SK-N-SH (cell line): ENCODE measurements around the gene MRPS27. TPM values are rescaled to one million over a fixed set of nuclear protein-coding genes. Genes with fewer than 3 reads are reported as not detected.

Source experiments
- CTCF ChIA-PET: fragments of 300-600, 350-600 bp; formaldehyde crosslinking; extraction: SDS; loops from one replicate; lab custom pipeline; 2021; lab: Yijun Ruan, JAX
- POLR2A ChIA-PET: fragments of 350-600 bp; sonication (Branson Sonifier 250); formaldehyde crosslinking; extraction: SDS; loops from one replicate; lab custom pipeline; 2020; ENCODE audit warnings: antibody characterized with exemption, inconsistent platforms; lab: Yijun Ruan, JAX
- DNase-seq: peaks from one replicate; pipeline ENCODE4 v3.0.0; 2012
- H2AFZ ChIP-seq: fragments of 200-600 bp; sonication (generic); 2 replicates; pipeline ENCODE4 v1.8.1; 2016; ENCODE audit warnings: antibody characterized with exemption, mild to moderate bottlenecking, low read depth
- H3F3A ChIP-seq: fragments of 200-600 bp; sonication (generic); replicated peaks from 2 replicates; pipeline ENCODE3; 2016; ENCODE audit warnings: antibody characterized with exemption, mild to moderate bottlenecking; ENCODE audit not compliant: insufficient read depth
- H3K27ac ChIP-seq, 2 experiments: fragments of 200-500 bp in 1 of 2; fragments of 200-600 bp in 1 of 2; sonication (Bioruptor generic) in 1 of 2; sonication (generic), shearing (Covaris generic) in 1 of 2; 2 replicates each; pipeline versions ENCODE4 v1.5.1 to v1.6.1; 2014 to 2016; ENCODE audit warnings: low read depth in 2 of 2, inconsistent platforms in 1 of 2, low read length in 1 of 2, mild to moderate bottlenecking in 1 of 2, mixed read lengths in 1 of 2
- H3K27me3 ChIP-seq: fragments of 200-600 bp; sonication (generic), shearing (Covaris generic); 2 replicates; pipeline ENCODE4 v1.6.1; 2016; ENCODE audit warnings: mixed run types; ENCODE audit not compliant: insufficient read depth
- H3K36me3 ChIP-seq, 2 experiments: fragments of 200-500 bp in 1 of 2; fragments of 200-600 bp in 1 of 2; sonication (Bioruptor generic) in 1 of 2; sonication (generic) in 1 of 2; replicated peaks in 1 of 2; 2 replicates each; pipeline versions ENCODE3 to v1.5.1; 2014 to 2016; ENCODE audit warnings: low read length in 1 of 2, mild to moderate bottlenecking in 1 of 2; ENCODE audit not compliant: insufficient read depth in 2 of 2, control insufficient read depth in 1 of 2
- H3K4me1 ChIP-seq, 2 experiments: fragments of 200-500 bp in 1 of 2; fragments of 200-600 bp in 1 of 2; sonication (Bioruptor generic) in 1 of 2; sonication (generic), shearing (Covaris generic) in 1 of 2; 2 replicates each; pipeline versions ENCODE4 v1.5.1 to v1.6.1; 2014 to 2016; ENCODE audit warnings: low read depth in 1 of 2, low read length in 1 of 2, mixed run types in 1 of 2; ENCODE audit not compliant: insufficient read depth in 2 of 2, control insufficient read depth in 1 of 2
- H3K4me2 ChIP-seq: fragments of 200-600 bp; sonication (generic), shearing (Covaris generic); 2 replicates; pipeline ENCODE4 v1.6.1; 2017; ENCODE audit warnings: mixed run types
- H3K4me3 ChIP-seq, 2 experiments: fragments of 200-500 bp in 1 of 2; fragments of 200-600 bp in 1 of 2; sonication (Bioruptor generic) in 1 of 2; sonication (generic), shearing (Covaris generic) in 1 of 2; 2 replicates each; pipeline versions ENCODE4 v1.5.1 to v1.8.1; 2014 to 2016; ENCODE audit warnings: low read depth in 2 of 2, inconsistent platforms in 1 of 2, low read length in 1 of 2, mild to moderate bottlenecking in 1 of 2, mixed read lengths in 1 of 2, moderate library complexity in 1 of 2
- H3K79me2 ChIP-seq: fragments of 200-600 bp; sonication (generic); 2 replicates; pipeline ENCODE4 v1.8.1; 2017; ENCODE audit warnings: mild to moderate bottlenecking; ENCODE audit not compliant: insufficient read depth
- H3K9ac ChIP-seq: fragments of 200-600 bp; sonication (generic); 2 replicates; pipeline ENCODE4 v1.6.1; 2017; ENCODE audit warnings: mixed run types
- H3K9me2 ChIP-seq: fragments of 200-600 bp; sonication (generic); 2 replicates; pipeline ENCODE4 v1.6.1; 2017; ENCODE audit warnings: mixed run types
- H3K9me3 ChIP-seq: fragments of 200-600 bp; sonication (generic); 2 replicates; pipeline ENCODE4 v1.6.1; 2017; ENCODE audit warnings: mixed run types, mild to moderate bottlenecking, moderate library complexity
- H4K20me1 ChIP-seq: fragments of 200-600 bp; sonication (generic); 2 replicates; pipeline ENCODE4 v1.6.1; 2017; ENCODE audit warnings: mild to moderate bottlenecking, mixed run types; ENCODE audit not compliant: insufficient read depth
- CHD2 ChIP-seq: fragments of 150-350 bp; IDR thresholded peaks from 2 replicates; pipeline ENCODE4 v1.6.1; 2018; ENCODE audit warnings: low read length; ENCODE audit not compliant: partially characterized antibody
- EZH2phosphoT487 ChIP-seq: fragments of 200-600 bp; sonication (generic); IDR thresholded peaks from 2 replicates; pipeline ENCODE4 v1.6.1; 2017; ENCODE audit warnings: low read depth, mixed run types, mild to moderate bottlenecking, antibody characterized with exemption, moderate library complexity, borderline replicate concordance
- FOXJ3 ChIP-seq: sonication (generic); formaldehyde crosslinking; IDR thresholded peaks from 2 replicates; pipeline ENCODE4 v1.5.1; 2020; ENCODE audit warnings: mild to moderate bottlenecking, missing genetic modification reagents
- GATA2 ChIP-seq: sonication (generic); formaldehyde crosslinking; IDR thresholded peaks from 2 replicates; pipeline ENCODE4 v1.5.0; 2020; ENCODE audit warnings: mild to moderate bottlenecking, missing genetic modification reagents
- JUND ChIP-seq: IDR thresholded peaks from 2 replicates; pipeline ENCODE4 v1.4.0; 2012
- MAX ChIP-seq: IDR thresholded peaks from 2 replicates; pipeline ENCODE4 v1.4.0; 2012; ENCODE audit warnings: low read depth
- SMC3 ChIP-seq: IDR thresholded peaks from 2 replicates; pipeline ENCODE4 v1.6.1; 2012; ENCODE audit warnings: low read depth, low read length, improper control_type of control experiment
- TAF1 ChIP-seq: IDR thresholded peaks from 2 replicates; pipeline ENCODE4 v1.6.1; 2012; ENCODE audit warnings: low read depth, mild to moderate bottlenecking, low read length, moderate library complexity, borderline replicate concordance
- USF2 ChIP-seq: fragments of 150-350 bp; IDR thresholded peaks from 2 replicates; pipeline ENCODE4 v1.6.1; 2017; ENCODE audit warnings: antibody characterized with exemption, low read length, low read depth, borderline replicate concordance
- WGBS: methylation state at CpG from one replicate; pipeline ENCODE4 v1.1.6; 2017; ENCODE audit warnings: low lambda C conversion rate; 5-methylcytosine and 5-hydroxymethylcytosine counted together
- polyA plus RNA-seq, 3 experiments: library from polyadenylated mRNA; depleted of rRNA; stranded (reverse); fragments of >200 nt; gene quantifications; 2 replicates each; pipeline ENCODE4 v1.2.3, GENCODE V29; 2012

The MRPS27 gene
- polyA plus RNA-seq, 1 of the 3 experiments (the other 2 are of a cell fraction): 37.5 TPM

GRCh38 chr5:72256536-72256935 lies 63.5 kb downstream of the MRPS27 start:
- Histone ChIP-seq H3F3A (peaks cover 28% of the 10 kb centered on the region), H2AFZ (no peak overlapping the region), H3K4me2 (no peak overlapping the region), H3K27ac (peak overlapping the region in 1 of 2 experiments; percentile 42; a peak in 2 of 4 replicates), H3K27me3 (no peaks in the 10 kb centered on the region), H4K20me1 (no peaks in the 10 kb centered on the region), H3K9me2 (no peaks in the 10 kb centered on the region), H3K4me1 (peaks cover 4 to 28% of the 10 kb centered on the region in 2 experiments), H3K79me2 (peaks cover 34% of the 10 kb centered on the region), H3K9ac (no peak overlapping the region), H3K9me3 (no peaks in the 10 kb centered on the region), H3K36me3 (peaks cover 2 to 5% of the 10 kb centered on the region in 2 experiments), H3K4me3 (no peak overlapping the region)
- 86% methylated on average over 2 of the region's 2 CpGs for WGBS
- TF ChIP-seq USF2: no peak
- 0 out of 2 replicates have a peak, but pooled peaks have one; percentile 10 for TF ChIP-seq JUND
- DNase-seq: no peak
- ChIA-PET POLR2A (no interaction called here), CTCF (interaction anchor here (1.1 kb wide), 1 partner anchor 12 kb away, joined by 4 read pairs; no protein-coding TSS in a partner anchor)

DNA sequence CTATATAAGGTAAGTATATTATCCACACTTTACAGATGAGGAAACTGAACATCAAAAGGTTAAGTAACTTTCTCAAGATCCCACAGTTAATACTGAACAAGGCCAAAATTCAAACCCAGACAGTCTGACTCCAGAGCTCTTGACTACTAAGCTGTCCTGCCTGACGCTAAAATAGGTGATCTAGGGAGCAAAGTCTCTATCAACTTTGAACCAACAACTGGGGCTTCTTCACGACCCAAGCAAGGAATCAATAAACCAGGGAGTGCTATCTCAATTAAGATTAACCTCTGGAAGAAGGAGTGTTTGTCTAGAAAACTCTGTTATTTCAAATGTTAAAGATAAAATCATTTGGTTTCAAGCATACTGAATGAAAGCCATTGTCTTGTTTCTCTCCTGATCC lies 64.4 kb downstream of the MRPS27 start:
- no peak overlapping the region for H3K9ac ChIP-seq
- peaks cover 2 to 5% of the 10 kb centered on the region in 2 experiments for H3K36me3 ChIP-seq
- no peak for DNase-seq
- no peaks in the 10 kb centered on the region for H3K9me2 ChIP-seq
- ChIA-PET POLR2A (no interaction called here), CTCF (no interaction called here)
- H3K27ac ChIP-seq: peak overlapping the region in 1 of 2 experiments; percentile 42; a peak in 1 of 4 replicates
- peaks cover 28% of the 10 kb centered on the region for H3F3A ChIP-seq
- H3K27me3 ChIP-seq: no peaks in the 10 kb centered on the region
- TF ChIP-seq JUND: no peak
- TF ChIP-seq SMC3: no peak
- no peak for TF ChIP-seq GATA2
- no peak for TF ChIP-seq MAX
- TF ChIP-seq TAF1: no peak
- TF ChIP-seq FOXJ3 (CRISPR knock-in tag): no peak
- TF ChIP-seq EZH2phosphoT487: no peak
- H3K4me3 ChIP-seq: no peak overlapping the region
- H3K4me2 ChIP-seq: no peak overlapping the region
- H3K9me3 ChIP-seq: no peaks in the 10 kb centered on the region
- no peak overlapping the region for H2AFZ ChIP-seq
- peaks cover 34% of the 10 kb centered on the region for H3K79me2 ChIP-seq
- 87% methylated on average over 2 of the region's 2 CpGs for WGBS
- H4K20me1 ChIP-seq: no peaks in the 10 kb centered on the region
- peaks cover 8 to 35% of the 10 kb centered on the region in 2 experiments for H3K4me1 ChIP-seq

- Histone ChIP-seq H3K27ac (no peak overlapping the region; a peak in 1 of 4 replicates), H4K20me1 (no peaks in the 10 kb centered on the region), H2AFZ (no peak overlapping the region), H3K36me3 (peaks cover 2 to 5% of the 10 kb centered on the region in 2 experiments), H3K9ac (no peak overlapping the region), H3F3A (peaks cover 32% of the 10 kb centered on the region), H3K4me1 (peaks cover 8 to 40% of the 10 kb centered on the region in 2 experiments), H3K4me3 (no peak overlapping the region), H3K27me3 (no peaks in the 10 kb centered on the region), H3K79me2 (peaks cover 35% of the 10 kb centered on the region), H3K9me3 (no peaks in the 10 kb centered on the region), H3K9me2 (no peaks in the 10 kb centered on the region), H3K4me2 (no peak overlapping the region)
- POLR2A ChIA-PET: no interaction called here
- CTCF ChIA-PET: no interaction called here
- DNase-seq: no peak
- no peak for TF ChIP-seq CHD2
- over 99% methylated on average over 3 of the region's 3 CpGs for WGBS
These were observed 64.8 kb downstream of the MRPS27 start for GRCh38 chr5:72255237-72255636.
